ENCODE measurements around the gene RBM34. TPM values are rescaled to one million over a fixed set of nuclear protein-coding genes. Genes with fewer than 3 reads are reported as not detected.

RBM34 gene
- total RNA-seq, 1 experiment from 2014 or later = 106 TPM

GRCh38 chr1:235136111-235136510 is 24.9 kb downstream of the RBM34 start:
- Histone ChIP-seq H3K9me2 (ENCODE audit: insufficient read depth) (no peaks in the 10 kb centered on the region), H3K4me3 (no peak overlapping the region), H3F3A (ENCODE audit: insufficient read depth, low read depth) (peaks cover 15% of the 10 kb centered on the region; the same call in 1 of the 2 replicates), H3K9me3 (ENCODE audit: insufficient read depth, low read depth) (no peaks in the 10 kb centered on the region), H4K20me1 (ENCODE audit: insufficient read depth) (0 out of 2 replicates have a peak, but pooled peaks cover 4% of the 10 kb centered on the region), H3K36me3 (ENCODE audit: low read depth) (peaks cover 49% of the 10 kb centered on the region), H3K79me2 (ENCODE audit: low read depth) (no peaks in the 10 kb centered on the region), H2AFZ (no peak overlapping the region), H3K27me3 (ENCODE audit: insufficient read depth, low read depth) (no peaks in the 10 kb centered on the region), H3K4me2 (no peak overlapping the region), H3K27ac (no peak overlapping the region), H3K4me1 (replicated peaks; ENCODE audit: insufficient read depth) (no peaks in the 10 kb centered on the region)
- BruUV-seq (replicated peaks) = no TSS peak
- no peak for TF ChIP-seq CTCF (conservative IDR thresholded peaks at IDR 0.05)
- no peak for TF ChIP-seq EZH2 (IDR thresholded peaks at IDR 0.05; ENCODE audit: low read depth)
- CTCF ChIA-PET = interaction anchor here (0.5 kb wide), 1 partner anchor 41 kb away, joined by 3 read pairs; no protein-coding TSS in a partner anchor
- no peak for DNase-seq
- intact Hi-C loops (cut with micrococcal nuclease; ENCODE audit: unreplicated experiment) = no loop called here
- POLR2A ChIA-PET (ENCODE audit: unreplicated experiment) = no interaction called here

- peaks cover 10% of the 10 kb centered on the region for H3K4me1 ChIP-seq (replicated peaks; ENCODE audit: insufficient read depth)
- H3F3A ChIP-seq (ENCODE audit: insufficient read depth, low read depth) = peaks cover 32% of the 10 kb centered on the region
- intact Hi-C loops (cut with micrococcal nuclease; ENCODE audit: unreplicated experiment) = no loop called here
- H3K4me3 ChIP-seq = no peak overlapping the region
- BruUV-seq (replicated peaks) = no TSS peak
- H3K36me3 ChIP-seq (ENCODE audit: low read depth) = peaks cover 44% of the 10 kb centered on the region
- ChIA-PET POLR2A (ENCODE audit: unreplicated experiment) (no interaction called here), CTCF (no interaction called here)
- H3K79me2 ChIP-seq (ENCODE audit: low read depth) = no peaks in the 10 kb centered on the region
- no peak overlapping the region for H3K27ac ChIP-seq
- no peak overlapping the region for H3K4me2 ChIP-seq
- DNase-seq = no peak
- no peak overlapping the region for H2AFZ ChIP-seq
- no peaks in the 10 kb centered on the region for H4K20me1 ChIP-seq (ENCODE audit: insufficient read depth)
- H3K9me2 ChIP-seq (ENCODE audit: insufficient read depth) = no peaks in the 10 kb centered on the region
- H3K9me3 ChIP-seq (ENCODE audit: insufficient read depth, low read depth) = no peaks in the 10 kb centered on the region
- H3K27me3 ChIP-seq (ENCODE audit: insufficient read depth, low read depth) = no peaks in the 10 kb centered on the region
- TF ChIP-seq CTCF (conservative IDR thresholded peaks at IDR 0.05) (no peak), EZH2 (IDR thresholded peaks at IDR 0.05; ENCODE audit: low read depth) (no peak)
These were observed 26.9 kb downstream of the RBM34 start for GRCh38 chr1:235134171-235134570.

GRCh38 chr1:235133086-235133485 is 28.0 kb downstream of the RBM34 start:
- Histone ChIP-seq H3K79me2 (ENCODE audit: low read depth) (peaks cover 6% of the 10 kb centered on the region), H4K20me1 (ENCODE audit: insufficient read depth) (no peaks in the 10 kb centered on the region; the same call in 1 of the 2 replicates), H3K4me2 (no peak overlapping the region), H3K27ac (no peak overlapping the region), H3K9me2 (ENCODE audit: insufficient read depth) (no peaks in the 10 kb centered on the region), H3K27me3 (ENCODE audit: insufficient read depth, low read depth) (no peaks in the 10 kb centered on the region), H3K4me1 (replicated peaks; ENCODE audit: insufficient read depth) (peaks cover 13% of the 10 kb centered on the region), H3K36me3 (ENCODE audit: low read depth) (peaks cover 36% of the 10 kb centered on the region), H3F3A (ENCODE audit: insufficient read depth, low read depth) (peaks cover 34% of the 10 kb centered on the region), H3K9me3 (ENCODE audit: insufficient read depth, low read depth) (no peaks in the 10 kb centered on the region), H3K4me3 (no peak overlapping the region), H2AFZ (no peak overlapping the region)
- BruUV-seq (replicated peaks) = no TSS peak
- TF ChIP-seq EZH2 (IDR thresholded peaks at IDR 0.05; ENCODE audit: low read depth) (no peak), CTCF (conservative IDR thresholded peaks at IDR 0.05) (no peak)
- intact Hi-C loops (cut with micrococcal nuclease; ENCODE audit: unreplicated experiment) = no loop called here
- DNase-seq = no peak
- CTCF ChIA-PET = interaction anchor here (0.7 kb wide), 1 partner anchor 1918 kb away, joined by 3 read pairs; no protein-coding TSS in a partner anchor
- POLR2A ChIA-PET (ENCODE audit: unreplicated experiment) = no interaction called here

Measured in PC-9 (cell line).